HG02610 (cell line): Measurements from ENCODE around the gene MTG2.

ENCODE experiments used
- ATAC-seq: cut with Tn5 transposase; IDR thresholded peaks from one replicate; pipeline ENCODE4 v1.9.1; 2021; ENCODE audit warnings: mild to moderate bottlenecking, moderate library complexity; ENCODE audit not compliant: unreplicated experiment

The MTG2 gene

GRCh38 chr20:62160876-62161275 is 22.0 kb upstream of the MTG2 start:
- ATAC-seq, result no peak

- ATAC-seq, result no peak
These were observed 21.5 kb upstream of the MTG2 start for GRCh38 chr20:62161347-62161746.

- no peak for ATAC-seq
These were observed 19.9 kb upstream of the MTG2 start for GRCh38 chr20:62162765-62163484.

GRCh38 chr20:62163485-62163865 is 19.4 kb upstream of the MTG2 start:
- no peak for ATAC-seq

- no peak for ATAC-seq
These were observed 18.7 kb upstream of the MTG2 start for GRCh38 chr20:62163986-62164762.

GRCh38 chr20:62164879-62165761 is 17.7 kb upstream of the MTG2 start:
- ATAC-seq, result no peak

- no peak for ATAC-seq
These were observed 16.9 kb upstream of the MTG2 start for GRCh38 chr20:62165762-62166399.

GRCh38 chr20:62167474-62167873 is 15.4 kb upstream of the MTG2 start:
- ATAC-seq, result no peak

GRCh38 chr20:62168061-62168460 is 14.8 kb upstream of the MTG2 start:
- ATAC-seq, result no peak

- ATAC-seq, result no peak
These were observed 13.9 kb upstream of the MTG2 start for GRCh38 chr20:62168890-62169435.

- no peak for ATAC-seq
These were observed 12.3 kb upstream of the MTG2 start for GRCh38 chr20:62170536-62170935.

GRCh38 chr20:62171245-62171644 is 11.6 kb upstream of the MTG2 start:
- no peak for ATAC-seq

GRCh38 chr20:62172666-62173065 is 10.2 kb upstream of the MTG2 start:
- ATAC-seq, result no peak

- ATAC-seq, result no peak
These were observed 8.6 kb upstream of the MTG2 start for GRCh38 chr20:62174021-62174804.

GRCh38 chr20:62174870-62175624 is 7.8 kb upstream of the MTG2 start:
- ATAC-seq, result no peak

- no peak for ATAC-seq
These were observed 7.1 kb upstream of the MTG2 start for GRCh38 chr20:62175711-62176110.

GRCh38 chr20:62176866-62177265 is 6.0 kb upstream of the MTG2 start:
- no peak for ATAC-seq

- ATAC-seq, result no peak
These were observed 5.5 kb upstream of the MTG2 start for GRCh38 chr20:62177307-62177706.
